Measurements from ENCODE around the gene KLK4. TPM values are rescaled to one million over a fixed set of nuclear protein-coding genes. Genes with fewer than 3 reads are reported as not detected.

Gene KLK4
- total RNA-seq, 1 experiment from 2014 or later, result 0.48 TPM

- Histone ChIP-seq H3K79me2 (ENCODE audit: insufficient read depth, low read length) (no peaks in the 10 kb centered on the region), H3K23ac (ENCODE audit: insufficient read length, low read depth, low read length) (no peak overlapping the region), H4K5ac (ENCODE audit: insufficient read length, low read depth, low read length) (no peak overlapping the region)
These were observed 10.5 kb upstream of the KLK4 start for GRCh38 chr19:50921426-50922316.

More at GRCh38 chr19:50921426-50922316, 10.5 kb upstream of the KLK4 start:
- Histone ChIP-seq H3K4ac (ENCODE audit: low read depth, low read length) (no peak overlapping the region), H2BK120ac (ENCODE audit: low read depth, low read length, poor library complexity, severe bottlenecking) (no peak overlapping the region), H3K79me1 (ENCODE audit: insufficient read depth, low read depth, low read length, poor library complexity, severe bottlenecking) (no peaks in the 10 kb centered on the region), H3K4me2 (ENCODE audit: insufficient read depth, insufficient read length, low read length) (peak overlapping the region; percentile 3), H4K91ac (ENCODE audit: insufficient read length, low read depth, low read length) (no peak overlapping the region), H2AK5ac (ENCODE audit: insufficient read length, low read length) (no peak overlapping the region), H3T11ph (ENCODE audit: low read length) (no peak overlapping the region), H2BK12ac (ENCODE audit: insufficient read length, low read depth, low read length) (no peak overlapping the region), H3K23me2 (ENCODE audit: insufficient read length, low read depth, low read length, poor library complexity, severe bottlenecking) (no peaks in the 10 kb centered on the region), H3K9ac (ENCODE audit: extremely low read depth, insufficient read length, low read length) (no peak overlapping the region), H3K56ac (ENCODE audit: insufficient read length, low read depth, low read length) (no peak overlapping the region), H3K27me3 (ENCODE audit: insufficient read depth, low read length) (no peaks in the 10 kb centered on the region), H2BK20ac (ENCODE audit: low read depth, low read length, poor library complexity, severe bottlenecking) (no peak overlapping the region), H3K18ac (ENCODE audit: insufficient read length, low read depth, low read length) (no peak overlapping the region), H3K27ac (ENCODE audit: insufficient read length, low read depth, low read length) (no peak overlapping the region), H3K4me1 (ENCODE audit: insufficient read depth, low read length) (no peaks in the 10 kb centered on the region), H3K9me3 (ENCODE audit: control insufficient read depth, low read depth, low read length) (no peaks in the 10 kb centered on the region), H2BK15ac (ENCODE audit: low read depth, low read length) (no peak overlapping the region), H3K14ac (ENCODE audit: insufficient read depth, low read length) (no peak overlapping the region), H4K20me1 (ENCODE audit: control insufficient read depth, insufficient read depth, insufficient read length) (no peaks in the 10 kb centered on the region), H2BK5ac (ENCODE audit: insufficient read length, low read length) (no peak overlapping the region), H2AFZ (ENCODE audit: low read length) (no peak overlapping the region), H4K8ac (replicated peaks; ENCODE audit: insufficient read length, low read depth, low read length) (no peak overlapping the region)
- peak overlapping the region in 1 of 3 experiments; percentile 19; a peak in 2 of 7 replicates for H3K27ac Mint-ChIP-seq
- H3K9me3 Mint-ChIP-seq, result no peaks in the 10 kb centered on the region
- no peak for TF ChIP-seq CTCF (conservative IDR thresholded peaks at IDR 0.05)
- peaks cover 13 to 14% of the 10 kb centered on the region in 2 experiments for H3K4me1 Mint-ChIP-seq
- H3K4me3 Mint-ChIP-seq, result peak overlapping the region in 1 of 2 experiments; percentile 65; a peak in 3 of 5 replicates
- DNase-seq, result no peak
- no peaks in the 10 kb centered on the region for H3K36me3 Mint-ChIP-seq (ENCODE audit: insufficient read depth in 1 of 3, low read depth in 3 of 3)
- H3K27me3 Mint-ChIP-seq (ENCODE audit: low read depth), result peaks cover 62% of the 10 kb centered on the region
- no CpG with 5 or more reads among the region's 12 CpGs for WGBS (ENCODE audit: extremely low coverage, insufficient read length, low lambda C conversion rate)

All from H9 (cell line).